Activated CD4-positive, alpha-beta memory T cell treated with anti-CD3 and anti-CD28 coated beads, Interleukin-2, amount 10 ng/mL, durations not matched to agents 7 days and 5 days (primary cell): ENCODE results near the gene ALOX15B. TPM values are rescaled to one million over a fixed set of nuclear protein-coding genes. Genes with fewer than 3 reads are reported as not detected.
A peak's percentile ranks its signal among the peaks of the same experiment; 100 is the strongest.
"Not testable (repeated sequence)": the region's sequence is repeated elsewhere in the genome, so short reads cannot be mapped to it uniquely, and the experiment has no call there.

Experiments used
- CTCF ChIA-PET: fragments of 350-600 bp; sonication (Branson Sonifier 250); formaldehyde crosslinking; loops from one replicate; lab custom pipeline; 2021; ENCODE audit warnings: antibody characterized with exemption, inconsistent platforms; lab: Charles Lee
- POLR2A ChIA-PET: fragments of 350-600 bp; sonication (Branson Sonifier 250); formaldehyde crosslinking; loops from one replicate; lab custom pipeline; 2021; ENCODE audit warnings: antibody characterized with exemption; lab: Charles Lee
- DNase-seq: peaks from one replicate; pipeline ENCODE4 v3.0.0-alpha.2; 2020
- H3K27ac Mint-ChIP-seq: one replicate; pipeline ENCODE4 v1.8.0; 2021; ENCODE audit warnings: mild to moderate bottlenecking, mixed read lengths
- H3K27me3 Mint-ChIP-seq: one replicate; pipeline ENCODE4 v1.8.0; 2021; ENCODE audit warnings: mixed read lengths
- H3K36me3 Mint-ChIP-seq: one replicate; pipeline ENCODE4 v1.8.0; 2021; ENCODE audit warnings: low read depth, mixed read lengths
- H3K4me1 Mint-ChIP-seq: one replicate; pipeline ENCODE4 v1.8.0; 2021; ENCODE audit warnings: mixed read lengths
- H3K4me3 Mint-ChIP-seq: one replicate; pipeline ENCODE4 v1.8.0; 2021; ENCODE audit warnings: mild to moderate bottlenecking, mixed read lengths
- H3K9me3 Mint-ChIP-seq: one replicate; pipeline ENCODE4 v1.8.0; 2021; ENCODE audit warnings: mixed read lengths
- total RNA-seq, 2 experiments: library from RNA; stranded (reverse); gene quantifications; one replicate each; pipeline ENCODE4 v1.2.3, GENCODE V29; 2021

The ALOX15B gene
- total RNA-seq, 2 experiments from 2014 or later = not detected

GRCh38 chr17:8073627-8074484, 35.0 kb downstream of the ALOX15B start:
- Mint-ChIP-seq H3K36me3 (no peaks in the 10 kb centered on the region), H3K4me3 (peak overlapping the region; percentile 53), H3K9me3 (no peaks in the 10 kb centered on the region), H3K27me3 (peaks cover 62% of the 10 kb centered on the region), H3K4me1 (peaks cover 27% of the 10 kb centered on the region), H3K27ac (no peak overlapping the region)
- peak; percentile 84 for DNase-seq
- ChIA-PET CTCF (interaction anchor here (0.5 to 8.9 kb wide), 26 partner anchors 9 to 891 kb away, joined by 3 to 149 read pairs (median 4); partner anchors contain the start of genes ALOXE3 and SLC25A35), POLR2A (interaction anchor here (1.3 to 3.1 kb wide), 3 partner anchors 37 to 99 kb away, joined by 3 to 14 read pairs (median 6); no protein-coding TSS in a partner anchor)

- Mint-ChIP-seq H3K4me1 (peaks cover 31% of the 10 kb centered on the region), H3K27ac (no peak overlapping the region), H3K27me3 (peaks cover 58% of the 10 kb centered on the region), H3K4me3 (no peak overlapping the region), H3K9me3 (no peaks in the 10 kb centered on the region), H3K36me3 (no peaks in the 10 kb centered on the region)
- DNase-seq = no peak
- ChIA-PET CTCF (interaction anchor here (0.7 to 8.9 kb wide), 16 partner anchors 9 to 221 kb away, joined by 3 to 149 read pairs (median 6); partner anchors contain the start of genes ALOX12B, ALOXE3 and SLC25A35), POLR2A (interaction anchor here (1.3 to 3.1 kb wide), 3 partner anchors 36 to 99 kb away, joined by 3 to 14 read pairs (median 6); no protein-coding TSS in a partner anchor)
Measured at GRCh38 chr17:8074554-8074953, 35.7 kb downstream of the ALOX15B start.

GRCh38 chr17:8075081-8075480, 36.2 kb downstream of the ALOX15B start:
- H3K4me1 Mint-ChIP-seq = peaks cover 35% of the 10 kb centered on the region
- no peak overlapping the region for H3K27ac Mint-ChIP-seq
- DNase-seq = no peak
- no peak overlapping the region for H3K4me3 Mint-ChIP-seq
- POLR2A ChIA-PET = interaction anchor here (1.3 to 3.1 kb wide), 2 partner anchors 84 to 98 kb away, joined by 3 to 14 read pairs; no protein-coding TSS in a partner anchor
- CTCF ChIA-PET = interaction anchor here (0.7 to 8.9 kb wide), 10 partner anchors 12 to 220 kb away, joined by 3 to 149 read pairs (median 9); partner anchors contain the start of genes ALOX12B, ALOXE3 and SLC25A35
- peaks cover 58% of the 10 kb centered on the region for H3K27me3 Mint-ChIP-seq
- no peaks in the 10 kb centered on the region for H3K36me3 Mint-ChIP-seq
- H3K9me3 Mint-ChIP-seq = no peaks in the 10 kb centered on the region

DNA sequence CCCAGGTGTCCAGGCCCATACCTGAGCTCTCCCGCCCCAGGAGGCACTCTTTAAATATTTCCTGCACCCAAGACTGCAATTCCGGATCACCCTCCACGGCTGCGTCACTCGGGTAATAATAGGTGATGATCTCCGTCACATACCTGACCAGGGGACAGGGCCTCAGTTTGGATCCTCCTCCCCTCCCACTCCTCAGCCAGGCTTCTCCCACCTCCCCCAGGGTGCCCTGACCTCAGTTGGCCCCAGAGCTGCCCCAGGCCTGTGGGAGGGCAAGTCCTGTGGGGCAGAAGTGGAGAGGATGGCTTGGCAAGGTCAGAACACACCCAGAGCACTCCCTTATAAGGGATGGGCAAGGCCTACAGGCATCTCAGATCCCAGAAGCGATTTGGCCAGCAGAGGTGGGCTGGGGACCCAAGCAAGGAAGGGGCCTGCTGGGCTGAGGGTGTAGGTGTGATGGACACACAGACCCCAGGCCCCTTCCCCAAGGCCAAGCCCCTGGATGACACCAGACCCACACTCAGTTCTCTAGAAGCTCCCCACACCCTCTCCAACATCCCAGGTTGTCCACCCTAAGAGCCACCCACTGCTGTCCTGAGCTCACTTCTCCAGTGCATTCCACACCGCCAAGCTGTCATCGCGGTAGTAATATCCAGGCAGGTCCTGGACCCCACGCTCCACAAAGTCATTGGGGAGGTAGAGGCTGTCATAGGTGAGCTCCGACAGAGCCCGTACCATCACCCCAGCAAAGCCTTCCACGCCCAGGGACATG, 36.9 kb downstream of the ALOX15B start:
- no peak for DNase-seq
- CTCF ChIA-PET = interaction anchor here (0.8 to 8.9 kb wide), 7 partner anchors 11 to 220 kb away, joined by 3 to 149 read pairs (median 4); partner anchors contain the start of genes ALOX12B and SLC25A35
- no peak overlapping the region for H3K27ac Mint-ChIP-seq
- H3K4me3 Mint-ChIP-seq = no peak overlapping the region
- POLR2A ChIA-PET = interaction anchor here (0.8 to 3.1 kb wide), 2 partner anchors 14 to 98 kb away, joined by 3 to 14 read pairs; no protein-coding TSS in a partner anchor
- no peaks in the 10 kb centered on the region for H3K36me3 Mint-ChIP-seq
- peaks cover 40% of the 10 kb centered on the region for H3K4me1 Mint-ChIP-seq
- H3K27me3 Mint-ChIP-seq = peaks cover 54% of the 10 kb centered on the region
- H3K9me3 Mint-ChIP-seq = no peaks in the 10 kb centered on the region

- CTCF ChIA-PET = interaction anchor here (1.0 to 8.9 kb wide), 3 partner anchors 14 to 18 kb away, joined by 4 to 149 read pairs (median 29); no protein-coding TSS in a partner anchor
- Mint-ChIP-seq H3K4me1 (peaks cover 40% of the 10 kb centered on the region), H3K36me3 (no peaks in the 10 kb centered on the region), H3K9me3 (no peaks in the 10 kb centered on the region), H3K27me3 (peaks cover 44% of the 10 kb centered on the region), H3K4me3 (no peak overlapping the region), H3K27ac (no peak overlapping the region)
- POLR2A ChIA-PET = interaction anchor here (0.8 to 3.1 kb wide), 2 partner anchors 15 to 97 kb away, joined by 3 to 14 read pairs; no protein-coding TSS in a partner anchor
- no peak for DNase-seq
Measured at GRCh38 chr17:8076502-8077266, 37.8 kb downstream of the ALOX15B start.

- not testable (repeated sequence) for DNase-seq, H3K36me3 Mint-ChIP-seq, H3K4me3 Mint-ChIP-seq, H3K27ac Mint-ChIP-seq, H3K9me3 Mint-ChIP-seq
- POLR2A ChIA-PET = interaction anchor here (0.9 kb wide), 1 partner anchor 218 kb away, joined by 3 read pairs; the partner anchor contains the start of gene SLC25A35
- Mint-ChIP-seq H3K4me1 (peaks cover 33% of the 10 kb centered on the region), H3K27me3 (peaks cover 33% of the 10 kb centered on the region)
- CTCF ChIA-PET = interaction anchor here (2.4 to 3.6 kb wide), 4 partner anchors 8 to 41 kb away, joined by 9 to 30 read pairs (median 15); partner anchors contain the start of gene ALOXE3
Measured at GRCh38 chr17:8077939-8078338, 39.1 kb downstream of the ALOX15B start.

- ChIA-PET POLR2A (interaction anchor here (1.0 kb wide), 3 partner anchors 25 to 94 kb away, joined by 3 to 4 read pairs (median 3); partner anchors contain the start of gene ALOXE3), CTCF (interaction anchor here (0.5 to 3.6 kb wide), 15 partner anchors 10 to 226 kb away, joined by 3 to 30 read pairs (median 4); partner anchors contain the start of genes ALOXE3 and SLC25A35)
- Mint-ChIP-seq H3K4me3 (peak overlapping the region; percentile 77), H3K27me3 (peaks cover 18% of the 10 kb centered on the region), H3K36me3 (no peaks in the 10 kb centered on the region), H3K4me1 (peaks cover 18% of the 10 kb centered on the region), H3K27ac (peak overlapping the region; percentile 54), H3K9me3 (no peaks in the 10 kb centered on the region)
- peak; percentile 80 for DNase-seq
Measured at GRCh38 chr17:8079291-8080207, 40.7 kb downstream of the ALOX15B start.

DNA sequence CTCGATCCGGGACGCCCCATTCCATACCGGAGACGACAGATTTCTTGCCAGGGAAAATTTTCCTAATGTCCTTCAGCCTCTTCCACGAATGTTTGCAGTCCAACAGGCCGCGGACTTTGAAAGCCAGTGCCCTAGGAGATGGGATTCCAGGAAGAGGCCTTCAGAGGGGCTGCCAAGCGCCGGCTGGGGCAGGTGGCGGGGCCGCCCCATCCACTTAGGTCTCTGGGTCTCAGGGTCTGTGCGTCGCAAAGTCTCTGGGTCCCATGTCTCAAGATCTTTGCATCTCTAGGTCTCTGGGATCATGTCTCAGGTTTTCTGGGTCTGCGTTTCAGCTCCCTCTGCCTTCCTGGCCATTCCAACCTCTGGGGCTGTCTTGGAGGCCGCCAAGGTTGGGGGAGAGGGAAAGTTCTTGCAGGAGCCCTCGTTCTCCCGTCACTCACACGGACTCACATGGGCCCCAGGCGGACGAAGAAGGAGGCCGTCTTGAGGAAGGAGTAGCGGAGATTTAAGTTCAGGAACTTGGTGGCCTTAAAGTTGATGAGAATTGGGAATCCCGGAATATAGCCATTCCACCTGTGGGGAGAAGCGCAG, 41.4 kb downstream of the ALOX15B start:
- H3K36me3 Mint-ChIP-seq = no peaks in the 10 kb centered on the region
- peaks cover 11% of the 10 kb centered on the region for H3K27me3 Mint-ChIP-seq
- peak overlapping the region; percentile 77 for H3K4me3 Mint-ChIP-seq
- peaks cover 13% of the 10 kb centered on the region for H3K4me1 Mint-ChIP-seq
- DNase-seq = no peak
- H3K27ac Mint-ChIP-seq = peak overlapping the region; percentile 5
- POLR2A ChIA-PET = interaction anchor here (1.0 kb wide), 1 partner anchor 25 kb away, joined by 3 read pairs; no protein-coding TSS in a partner anchor
- no peaks in the 10 kb centered on the region for H3K9me3 Mint-ChIP-seq
- CTCF ChIA-PET = interaction anchor here (0.9 to 3.6 kb wide), 8 partner anchors 11 to 39 kb away, joined by 3 to 30 read pairs (median 9); partner anchors contain the start of gene ALOXE3

DNA sequence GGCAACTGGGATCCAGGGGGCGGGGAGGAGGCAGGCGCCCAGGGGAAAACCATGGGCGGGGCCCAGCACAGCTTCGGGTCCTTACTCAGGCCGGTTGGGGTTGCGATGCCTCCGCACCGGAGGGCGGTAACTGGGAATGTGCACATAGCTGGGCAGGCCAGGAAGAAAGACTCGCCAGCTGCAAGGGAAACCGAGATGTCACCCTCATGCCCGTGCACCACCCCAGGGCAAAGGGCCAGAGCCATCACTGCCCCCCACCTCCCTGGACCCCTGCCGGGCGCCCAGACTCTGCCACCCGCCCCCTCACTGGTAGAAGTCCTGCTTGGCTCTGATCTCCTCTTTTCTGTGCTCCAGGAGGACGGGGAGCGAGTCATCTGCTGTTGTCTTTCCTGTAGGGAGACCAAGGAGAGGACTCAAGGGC, 42.0 kb downstream of the ALOX15B start:
- Mint-ChIP-seq H3K27me3 (peaks cover 8% of the 10 kb centered on the region), H3K36me3 (no peaks in the 10 kb centered on the region), H3K4me3 (no peak overlapping the region), H3K4me1 (peaks cover 13% of the 10 kb centered on the region), H3K27ac (no peak overlapping the region), H3K9me3 (no peaks in the 10 kb centered on the region)
- DNase-seq = no peak
- CTCF ChIA-PET = interaction anchor here (0.7 to 3.6 kb wide), 5 partner anchors 11 to 136 kb away, joined by 3 to 30 read pairs (median 3); no protein-coding TSS in a partner anchor
- POLR2A ChIA-PET = interaction anchor here (1.0 kb wide), 1 partner anchor 24 kb away, joined by 3 read pairs; no protein-coding TSS in a partner anchor

- peaks cover 13% of the 10 kb centered on the region for H3K4me1 Mint-ChIP-seq
- DNase-seq = no peak
- H3K4me3 Mint-ChIP-seq = no peak overlapping the region
- no peaks in the 10 kb centered on the region for H3K36me3 Mint-ChIP-seq
- CTCF ChIA-PET = interaction anchor here (2.0 to 3.6 kb wide), 4 partner anchors 8 to 28 kb away, joined by 8 to 30 read pairs (median 22); no protein-coding TSS in a partner anchor
- peaks cover 3% of the 10 kb centered on the region for H3K27me3 Mint-ChIP-seq
- H3K9me3 Mint-ChIP-seq = no peaks in the 10 kb centered on the region
- H3K27ac Mint-ChIP-seq = no peak overlapping the region
- POLR2A ChIA-PET = no interaction called here
Measured at GRCh38 chr17:8081876-8082275, 43.0 kb downstream of the ALOX15B start.
